HT-29 (cell line): ENCODE measurements around the gene MTCP1. TPM values are rescaled to one million over a fixed set of nuclear protein-coding genes. Genes with fewer than 3 reads are reported as not detected.
A peak's percentile ranks its signal among the peaks of the same experiment; 100 is the strongest.

ENCODE experiments used
- DNase-seq: peaks from one replicate; pipeline ENCODE4 v3.0.0-alpha.2; 2015; ENCODE audit warnings: low spot score
- total RNA-seq: library from RNA; depleted of rRNA; stranded (reverse); fragments of >200 nt; shearing (Covaris generic); gene quantifications from 2 replicates; pipeline ENCODE4 v1.2.3, GENCODE V29; 2014; rRNA removed

The MTCP1 gene
- total RNA-seq = 2.7 and 8.0 TPM in 2 replicates

GRCh38 chrX:155070975-155071693 is at the start of gene MTCP1, which contains the start of the genes BRCC3 and CMC4:
MTCP1 (minus strand) TSS chrX:155071136; CDS start chrX:155066010, 5,126 bp downstream.
BRCC3 (plus strand) TSS chrX:155071508; CDS start chrX:155071528, 20 bp downstream.
CMC4 (minus strand) TSS chrX:155071136; CDS start chrX:155064023, 7,113 bp downstream.
- peak; percentile 85 for DNase-seq

- no peak for DNase-seq
These were observed 44.4 kb upstream of the MTCP1 start for GRCh38 chrX:155115174-155115819.

GRCh38 chrX:155113097-155113496 is 42.2 kb upstream of the MTCP1 start:
- DNase-seq = no peak

GRCh38 chrX:155112171-155112570 is 41.2 kb upstream of the MTCP1 start:
- no peak for DNase-seq

- no peak for DNase-seq
These were observed 37.5 kb upstream of the MTCP1 start for GRCh38 chrX:155108427-155108826.

- DNase-seq = no peak
These were observed 35.0 kb upstream of the MTCP1 start for GRCh38 chrX:155105919-155106318.

GRCh38 chrX:155094468-155095061 is 23.6 kb upstream of the MTCP1 start:
- peak; percentile 71 for DNase-seq

- DNase-seq = no peak
These were observed 16.2 kb upstream of the MTCP1 start for GRCh38 chrX:155086961-155087735.

- DNase-seq = peak; percentile 63
These were observed 15.4 kb upstream of the MTCP1 start for GRCh38 chrX:155086202-155086840.

- peak; percentile 56 for DNase-seq
These were observed 851 bp upstream of the MTCP1 start for GRCh38 chrX:155071694-155072280.

- no peak for DNase-seq
These were observed 317 bp downstream of the MTCP1 start for GRCh38 chrX:155070663-155070974.

GRCh38 chrX:155070038-155070437 is 898 bp downstream of the MTCP1 start:
- DNase-seq = peak; percentile 24

- no peak for DNase-seq
These were observed 1.5 kb downstream of the MTCP1 start for GRCh38 chrX:155069414-155069813.

- DNase-seq = peak; percentile 22
These were observed 2.8 kb downstream of the MTCP1 start for GRCh38 chrX:155068165-155068564.

- no peak for DNase-seq
These were observed 5.8 kb downstream of the MTCP1 start for GRCh38 chrX:155065035-155065734.

GRCh38 chrX:155061760-155062159 is 9.2 kb downstream of the MTCP1 start:
- DNase-seq = no peak

GRCh38 chrX:155056877-155057792 is 13.8 kb downstream of the MTCP1 start:
- DNase-seq = peak; percentile 85

GRCh38 chrX:155056471-155056870 is 14.5 kb downstream of the MTCP1 start:
- no peak for DNase-seq

GRCh38 chrX:155055494-155055893 is 15.4 kb downstream of the MTCP1 start:
- DNase-seq = no peak
